H1 (cell line): ENCODE data around the gene HS1BP3. TPM values are rescaled to one million over a fixed set of nuclear protein-coding genes. Genes with fewer than 3 reads are reported as not detected.

ENCODE experiments used
- CTCF ChIA-PET: fragments of 300-600 bp; sonication (Branson Sonifier 250); formaldehyde crosslinking; loops from one replicate; lab custom pipeline; 2021; ENCODE audit not compliant: partially characterized antibody; lab: Charles Lee
- POLR2A ChIA-PET: fragments of 300-600 bp; sonication (Branson Sonifier 250); formaldehyde crosslinking; loops from one replicate; lab custom pipeline; 2021; ENCODE audit warnings: inconsistent platforms; ENCODE audit not compliant: partially characterized antibody; lab: Charles Lee
- DNase-seq, 2 experiments: peaks; one replicate each; pipeline versions ENCODE4 v3.0.0 to v3.0.0-alpha.2; 2010 to 2022; ENCODE audit warnings: low spot score in 2 of 2, low read depth in 1 of 2, mixed read lengths in 1 of 2
- FAIRE-seq: peaks from 2 replicates; lab custom pipeline; 2011; peaks lifted over from hg19 to GRCh38; lab: Jason Lieb, UNC
- H2AFZ ChIP-seq: 2 replicates; pipeline ENCODE4 v1.8.1; 2012; ENCODE audit warnings: low read length, inconsistent platforms
- H2AK5ac ChIP-seq: 2 replicates; pipeline ENCODE4 v1.6.1; 2013; ENCODE audit warnings: low read depth, low read length
- H2BK120ac ChIP-seq: replicated peaks from 2 replicates; pipeline ENCODE3; 2013; ENCODE audit warnings: low read depth, low read length, inconsistent platforms
- H2BK12ac ChIP-seq: 2 replicates; pipeline ENCODE4 v1.6.1; 2013; ENCODE audit warnings: low read depth, low read length
- H2BK15ac ChIP-seq: 2 replicates; pipeline ENCODE4 v1.6.1; 2013; ENCODE audit warnings: low read length
- H2BK20ac ChIP-seq: 2 replicates; pipeline ENCODE4 v1.6.1; 2013; ENCODE audit warnings: low read length
- H2BK5ac ChIP-seq: 2 replicates; pipeline ENCODE4 v1.6.1; 2013; ENCODE audit warnings: low read depth, low read length
- H3K14ac ChIP-seq: 2 replicates; pipeline ENCODE4 v1.6.1; 2013; ENCODE audit warnings: inconsistent platforms; ENCODE audit not compliant: insufficient read length
- H3K18ac ChIP-seq: 2 replicates; pipeline ENCODE4 v1.6.1; 2013; ENCODE audit warnings: low read length; ENCODE audit errors: extremely low read depth
- H3K23ac ChIP-seq: 2 replicates; pipeline ENCODE4 v1.6.1; 2013; ENCODE audit warnings: inconsistent platforms; ENCODE audit not compliant: insufficient read length
- H3K23me2 ChIP-seq: 2 replicates; pipeline ENCODE4 v1.6.1; 2013; ENCODE audit warnings: low read depth, low read length
- H3K27ac ChIP-seq: 2 replicates; pipeline ENCODE4 v1.6.1; 2011; ENCODE audit warnings: low read depth, low read length, inconsistent platforms
- H3K27me3 ChIP-seq, 4 experiments: replicated peaks in 1 of 4; 1 replicate in 1 of 4; 2 replicates in 3 of 4; pipeline versions ENCODE4 v1.6.1 to v1.8.1; 2011 to 2013; ENCODE audit warnings: low read length in 3 of 4, mild to moderate bottlenecking in 3 of 4, inconsistent platforms in 2 of 4, mixed read lengths in 2 of 4, moderate library complexity in 1 of 4; ENCODE audit not compliant: control insufficient read depth in 3 of 4, insufficient read depth in 3 of 4; ENCODE audit errors: extremely low read depth in 1 of 4
- H3K36me3 ChIP-seq, 4 experiments: 2 replicates each; pipeline versions ENCODE4 v1.6.1 to v1.8.1; 2011 to 2013; ENCODE audit warnings: mild to moderate bottlenecking in 4 of 4, low read length in 3 of 4, moderate library complexity in 2 of 4, control low read depth in 1 of 4, inconsistent platforms in 1 of 4; ENCODE audit not compliant: insufficient read depth in 4 of 4, control insufficient read depth in 2 of 4
- H3K4ac ChIP-seq: replicated peaks from 2 replicates; pipeline ENCODE3; 2013; ENCODE audit warnings: low read length, low read depth, mixed read lengths, inconsistent platforms; ENCODE audit not compliant: insufficient read length
- H3K4me1 ChIP-seq, 4 experiments: replicated peaks in 1 of 4; 1 replicate in 1 of 4; 2 replicates in 3 of 4; pipeline versions ENCODE4 v1.6.1 to v1.8.1; 2011 to 2013; ENCODE audit warnings: low read length in 3 of 4, inconsistent platforms in 2 of 4, mixed read lengths in 1 of 4; ENCODE audit not compliant: insufficient read depth in 4 of 4, control insufficient read depth in 3 of 4
- H3K4me2 ChIP-seq, 2 experiments: 2 replicates each; pipeline versions ENCODE4 v1.6.1 to v1.8.1; 2011 to 2013; ENCODE audit warnings: low read depth in 2 of 2, low read length in 2 of 2, control low read depth in 1 of 2, inconsistent platforms in 1 of 2, mild to moderate bottlenecking in 1 of 2; ENCODE audit not compliant: insufficient read depth in 1 of 2
- H3K4me3 ChIP-seq, 4 experiments: fragments of 200-600, 300-600 bp in 1 of 4; sonication (generic), shearing (Covaris generic), sonication (Bioruptor Twin) in 1 of 4; 2 replicates each; pipeline versions ENCODE4 v1.5.1 to v1.8.1; 2011 to 2016; ENCODE audit warnings: low read length in 4 of 4, low read depth in 3 of 4, control low read depth in 2 of 4, inconsistent platforms in 2 of 4, mild to moderate bottlenecking in 2 of 4, mixed read lengths in 1 of 4, moderate library complexity in 1 of 4; ENCODE audit not compliant: insufficient read depth in 2 of 4; ENCODE audit errors: extremely low read depth in 1 of 4
- H3K56ac ChIP-seq: replicated peaks from 2 replicates; pipeline ENCODE3; 2013; ENCODE audit warnings: low read depth, mild to moderate bottlenecking, mixed read lengths, low read length, inconsistent platforms; ENCODE audit not compliant: insufficient read length
- H3K79me1 ChIP-seq: 2 replicates; pipeline ENCODE4 v1.6.1; 2013; ENCODE audit warnings: low read depth, low read length, control low read depth
- H3K79me2 ChIP-seq, 2 experiments: 2 replicates each; pipeline versions ENCODE4 v1.6.1 to v1.8.1; 2012 to 2013; ENCODE audit warnings: low read length in 2 of 2, mild to moderate bottlenecking in 2 of 2, inconsistent platforms in 1 of 2; ENCODE audit not compliant: insufficient read depth in 2 of 2, control insufficient read depth in 1 of 2
- H3K9ac ChIP-seq, 4 experiments: replicated peaks in 1 of 4; 1 replicate in 1 of 4; 2 replicates in 3 of 4; pipeline versions ENCODE4 v1.6.1 to v1.8.1; 2011 to 2013; ENCODE audit warnings: low read depth in 3 of 4, low read length in 3 of 4, control low read depth in 2 of 4, mild to moderate bottlenecking in 2 of 4, moderate library complexity in 2 of 4, inconsistent platforms in 1 of 4; ENCODE audit errors: extremely low read depth in 1 of 4
- H3K9me3 ChIP-seq, 2 experiments: 2 replicates each; pipeline versions ENCODE4 v1.6.1 to v1.8.1; 2012 to 2013; ENCODE audit warnings: mild to moderate bottlenecking in 2 of 2, moderate library complexity in 2 of 2, control low read depth in 1 of 2, inconsistent platforms in 1 of 2, low read depth in 1 of 2, low read length in 1 of 2, mixed read lengths in 1 of 2; ENCODE audit not compliant: insufficient read depth in 2 of 2
- H4K20me1 ChIP-seq, 2 experiments: replicated peaks in 1 of 2; 2 replicates each; pipeline versions ENCODE3 to v1.8.1; 2011 to 2013; ENCODE audit warnings: inconsistent platforms in 2 of 2, low read length in 2 of 2, mild to moderate bottlenecking in 1 of 2; ENCODE audit not compliant: insufficient read depth in 2 of 2, control insufficient read depth in 1 of 2
- H4K5ac ChIP-seq: 2 replicates; pipeline ENCODE4 v1.6.1; 2013; ENCODE audit warnings: low read length, low read depth, mixed read lengths, inconsistent platforms; ENCODE audit not compliant: insufficient read length
- H4K8ac ChIP-seq: 2 replicates; pipeline ENCODE4 v1.8.0; 2013; ENCODE audit warnings: mild to moderate bottlenecking, moderate library complexity, low read length, inconsistent platforms; ENCODE audit not compliant: insufficient read depth; ENCODE audit errors: extremely low read depth
- H4K91ac ChIP-seq: replicated peaks from 2 replicates; pipeline ENCODE3; 2013; ENCODE audit warnings: low read length, mixed read lengths, inconsistent platforms; ENCODE audit not compliant: insufficient read length
- EGR1 ChIP-seq: IDR thresholded peaks from 2 replicates; pipeline ENCODE4 v1.6.1; 2011; ENCODE audit warnings: low read depth, low read length, borderline replicate concordance
- RXRA ChIP-seq: IDR thresholded peaks from 2 replicates; pipeline ENCODE4 v1.6.1; 2011; ENCODE audit warnings: low read depth, mild to moderate bottlenecking, low read length, moderate library complexity; ENCODE audit not compliant: insufficient read depth
- SIRT6 ChIP-seq: IDR thresholded peaks from one replicate; pipeline ENCODE4 v1.7.1; 2012; ENCODE audit warnings: low read length, inconsistent platforms
- WGBS, 2 experiments: shearing (Covaris generic) in 1 of 2; methylation state at CpG; one replicate each; pipeline versions ENCODE4 v1.1.6 to v1.1.7; 2013 to 2015; ENCODE audit warnings: low lambda C conversion rate in 2 of 2, mixed read lengths in 2 of 2, inconsistent platforms in 1 of 2, low coverage in 1 of 2, missing lambda C conversion rate in 1 of 2; ENCODE audit not compliant: insufficient replicate concordance in 2 of 2, insufficient coverage in 1 of 2, insufficient read length in 1 of 2; ENCODE audit errors: extremely low coverage in 1 of 2, missing lambda C conversion rate in 1 of 2; 5-methylcytosine and 5-hydroxymethylcytosine counted together
- polyA plus RNA-seq, 7 experiments: library from polyadenylated mRNA; depleted of rRNA in 3 of 7; stranded (reverse) in 5 of 7; unstranded in 2 of 7; fragments of >200 nt in 5 of 7; fragments of 200-250 nt in 2 of 7; gene quantifications; 1 replicate in 5 of 7; 2 replicates in 1 of 7; 4 replicates in 1 of 7; pipeline versions ENCODE4 v1.2.1 to v1.2.3, GENCODE V29; 2011 to 2013; ENCODE audit warnings: missing spikeins in 2 of 7, mixed read lengths in 2 of 7
- total RNA-seq: library from RNA; stranded (reverse); fragmentation: NEBNext Ultra II Directional; extraction: Animal tissue kit (Norgen Biotek cat#: 25700); gene quantifications from 2 replicates; pipeline ENCODE4 v1.2.1, GENCODE V29; 2021
- TF ChIP-seq, protein P1 (sequence below): IDR thresholded peaks from 2 replicates; pipeline ENCODE4 v1.6.1; 2011; ENCODE audit warnings: low read depth, mild to moderate bottlenecking, low read length; ENCODE audit not compliant: insufficient read depth

Gene HS1BP3
- total and polyA plus RNA-seq, 2 of the 8 experiments (the other 6 are each of a cell fraction or from before 2014, with no cell fraction given) = 11.1 to 11.3 TPM

- H3K4me2 ChIP-seq = no peak overlapping the region
- H4K20me1 ChIP-seq = no peaks in the 10 kb centered on the region
- no peak overlapping the region for H2BK20ac ChIP-seq
- H2BK15ac ChIP-seq = 0 out of 2 replicates have a peak overlapping the region, but pooled peaks have one; percentile 50
- no peak overlapping the region for H3K9ac ChIP-seq
- H3K56ac ChIP-seq = no peak overlapping the region
- peaks cover 0 to 2% (median 0%) of the 10 kb centered on the region in 4 experiments; a peak in 1 of 7 replicates for H3K27me3 ChIP-seq
- H2BK12ac ChIP-seq = no peak overlapping the region
- no peak overlapping the region for H3K14ac ChIP-seq
- H3K36me3 ChIP-seq = no peaks in the 10 kb centered on the region
- FAIRE-seq = no peak
- no peaks in the 10 kb centered on the region for H3K9me3 ChIP-seq
- H3K23ac ChIP-seq = no peak overlapping the region
- H4K8ac ChIP-seq = peak overlapping the region; percentile 42
- H3K79me1 ChIP-seq = no peaks in the 10 kb centered on the region
- WGBS, 2 experiments = 95% methylated on average over 6 of the region's 6 CpGs; no CpG with 5 or more reads in 1 of the 2 experiments
- ChIA-PET POLR2A (interaction anchor here (1.2 to 3.0 kb wide), 3 partner anchors 13 to 151 kb away, joined by 3 to 16 read pairs (median 11); partner anchors contain the start of gene RHOB), CTCF (interaction anchor here (0.6 to 15.2 kb wide), 11 partner anchors 8 to 1185 kb away, joined by 3 to 116 read pairs (median 8); no protein-coding TSS in a partner anchor)
- H3K18ac ChIP-seq = no peak overlapping the region
- H2AK5ac ChIP-seq = no peak overlapping the region
- H3K79me2 ChIP-seq = no peaks in the 10 kb centered on the region
- peaks cover 4 to 10% (median 5%) of the 10 kb centered on the region in 4 experiments; a peak in 6 of 7 replicates for H3K4me1 ChIP-seq
- no peak overlapping the region for H3K4ac ChIP-seq
- no peak for DNase-seq
- no peak overlapping the region for H3K4me3 ChIP-seq
- H2BK120ac ChIP-seq = no peak overlapping the region
- no peak overlapping the region for H2BK5ac ChIP-seq
- H4K91ac ChIP-seq = no peak overlapping the region
- H4K5ac ChIP-seq = no peak overlapping the region
- no peak overlapping the region for H2AFZ ChIP-seq
- H3K27ac ChIP-seq = no peak overlapping the region
- no peaks in the 10 kb centered on the region for H3K23me2 ChIP-seq
- TF ChIP-seq EGR1 = no peak
- no peak for TF ChIP-seq RXRA
- TF ChIP-seq, protein P1, sequence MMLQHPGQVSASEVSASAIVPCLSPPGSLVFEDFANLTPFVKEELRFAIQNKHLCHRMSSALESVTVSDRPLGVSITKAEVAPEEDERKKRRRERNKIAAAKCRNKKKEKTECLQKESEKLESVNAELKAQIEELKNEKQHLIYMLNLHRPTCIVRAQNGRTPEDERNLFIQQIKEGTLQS = no peak
- no peak for TF ChIP-seq SIRT6
Observed at GRCh38 chr2:20597860-20598183, 53.1 kb downstream of the HS1BP3 start.
